Prostate gland (tissue), 2 donors: ENCODE data around the gene PID1.

ENCODE experiments used
- POLR2A ChIP-seq: fragments of 450-650 bp; IDR thresholded peaks from one replicate; pipeline ENCODE4 v1.6.1; 2016; ENCODE audit warnings: antibody characterized with exemption, mild to moderate bottlenecking
- TF ChIP-seq, protein P1 (sequence below), 4 experiments: fragments of 200-600 bp in 2 of 4; fragments of 450-650 bp in 2 of 4; sonication (generic) in 2 of 4; IDR thresholded peaks; 1 replicate in 3 of 4; 2 replicates in 1 of 4; pipeline ENCODE4 v1.5.1; 2016 to 2019; ENCODE audit warnings: antibody characterized with exemption in 4 of 4, mild to moderate bottlenecking in 2 of 4, moderate library complexity in 2 of 4

- no peak for TF ChIP-seq POLR2A
- TF ChIP-seq, protein P1, sequence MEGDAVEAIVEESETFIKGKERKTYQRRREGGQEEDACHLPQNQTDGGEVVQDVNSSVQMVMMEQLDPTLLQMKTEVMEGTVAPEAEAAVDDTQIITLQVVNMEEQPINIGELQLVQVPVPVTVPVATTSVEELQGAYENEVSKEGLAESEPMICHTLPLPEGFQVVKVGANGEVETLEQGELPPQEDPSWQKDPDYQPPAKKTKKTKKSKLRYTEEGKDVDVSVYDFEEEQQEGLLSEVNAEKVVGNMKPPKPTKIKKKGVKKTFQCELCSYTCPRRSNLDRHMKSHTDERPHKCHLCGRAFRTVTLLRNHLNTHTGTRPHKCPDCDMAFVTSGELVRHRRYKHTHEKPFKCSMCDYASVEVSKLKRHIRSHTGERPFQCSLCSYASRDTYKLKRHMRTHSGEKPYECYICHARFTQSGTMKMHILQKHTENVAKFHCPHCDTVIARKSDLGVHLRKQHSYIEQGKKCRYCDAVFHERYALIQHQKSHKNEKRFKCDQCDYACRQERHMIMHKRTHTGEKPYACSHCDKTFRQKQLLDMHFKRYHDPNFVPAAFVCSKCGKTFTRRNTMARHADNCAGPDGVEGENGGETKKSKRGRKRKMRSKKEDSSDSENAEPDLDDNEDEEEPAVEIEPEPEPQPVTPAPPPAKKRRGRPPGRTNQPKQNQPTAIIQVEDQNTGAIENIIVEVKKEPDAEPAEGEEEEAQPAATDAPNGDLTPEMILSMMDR (IDR thresholded peaks at IDR 0.05): no peak
Measured at GRCh38 chr2:229301237-229301636, 30.1 kb upstream of the PID1 start.
